Progenitor cell of endocrine pancreas (in vitro differentiated cells): Measurements from ENCODE around the gene FSTL4. TPM values are rescaled to one million over a fixed set of nuclear protein-coding genes. Genes with fewer than 3 reads are reported as not detected.
"Not testable (repeated sequence)": the region's sequence is repeated elsewhere in the genome, so short reads cannot be mapped to it uniquely, and the experiment has no call there.

ENCODE experiments used
- DNase-seq: peaks from one replicate; pipeline ENCODE4 v3.0.0; 2021; ENCODE audit warnings: low spot score; ENCODE audit not compliant: unreplicated experiment
- H3K27ac Mint-ChIP-seq: 2 replicates; pipeline ENCODE4 v1.8.0; 2021; ENCODE audit warnings: mild to moderate bottlenecking, moderate library complexity, mixed read lengths
- H3K27me3 Mint-ChIP-seq: 2 replicates; pipeline ENCODE4 v1.8.0; 2021; ENCODE audit warnings: mixed read lengths
- H3K36me3 Mint-ChIP-seq: 2 replicates; pipeline ENCODE4 v1.8.0; 2022; ENCODE audit warnings: mixed read lengths; ENCODE audit not compliant: insufficient read depth
- H3K4me1 Mint-ChIP-seq: 2 replicates; pipeline ENCODE4 v1.8.0; 2021; ENCODE audit warnings: low read depth, mixed read lengths
- H3K4me3 Mint-ChIP-seq: 2 replicates; pipeline ENCODE4 v1.8.0; 2021; ENCODE audit warnings: low read depth, mild to moderate bottlenecking, moderate library complexity, mixed read lengths
- H3K9me3 Mint-ChIP-seq: 2 replicates; pipeline ENCODE4 v1.8.0; 2021; ENCODE audit warnings: low read depth, mixed read lengths
- CTCF ChIP-seq: fragments of 200-600 bp; sonication (generic); IDR thresholded peaks from one replicate; pipeline ENCODE4 v1.5.0; 2021; ENCODE audit warnings: antibody characterized with exemption, mild to moderate bottlenecking; ENCODE audit not compliant: unreplicated experiment
- total RNA-seq: library from RNA; stranded (reverse); gene quantifications from 2 replicates; pipeline ENCODE4 v1.2.1, GENCODE V29; 2021

FSTL4 gene
- total RNA-seq, 1 donor from 2014 or later: 2.4 TPM

- no peak for TF ChIP-seq CTCF
- Mint-ChIP-seq H3K36me3 (no peaks in the 10 kb centered on the region), H3K9me3 (no peaks in the 10 kb centered on the region), H3K27me3 (peaks cover 4% of the 10 kb centered on the region), H3K4me1 (no peaks in the 10 kb centered on the region), H3K27ac (no peak overlapping the region), H3K4me3 (no peak overlapping the region)
- DNase-seq: no peak
Measured at GRCh38 chr5:133546500-133546899, 65.8 kb downstream of the FSTL4 start.

GRCh38 chr5:133544346-133544745 lies 68.0 kb downstream of the FSTL4 start:
- H3K4me3 Mint-ChIP-seq: no peak overlapping the region
- no peaks in the 10 kb centered on the region for H3K9me3 Mint-ChIP-seq
- no peaks in the 10 kb centered on the region for H3K4me1 Mint-ChIP-seq
- no peak for TF ChIP-seq CTCF
- no peaks in the 10 kb centered on the region for H3K36me3 Mint-ChIP-seq
- H3K27ac Mint-ChIP-seq: no peak overlapping the region
- peaks cover 4% of the 10 kb centered on the region for H3K27me3 Mint-ChIP-seq
- DNase-seq: no peak

- no peak overlapping the region for H3K27ac Mint-ChIP-seq
- no peaks in the 10 kb centered on the region for H3K4me1 Mint-ChIP-seq
- no peaks in the 10 kb centered on the region for H3K36me3 Mint-ChIP-seq
- H3K27me3 Mint-ChIP-seq: peaks cover 6% of the 10 kb centered on the region
- H3K4me3 Mint-ChIP-seq: no peak overlapping the region
- H3K9me3 Mint-ChIP-seq: no peaks in the 10 kb centered on the region
- no peak for DNase-seq
- no peak for TF ChIP-seq CTCF
Measured at GRCh38 chr5:133539818-133540217, 72.5 kb downstream of the FSTL4 start.

GRCh38 chr5:133538718-133539117 lies 73.6 kb downstream of the FSTL4 start:
- no peak for DNase-seq
- H3K36me3 Mint-ChIP-seq: no peaks in the 10 kb centered on the region
- H3K4me3 Mint-ChIP-seq: no peak overlapping the region
- H3K9me3 Mint-ChIP-seq: no peaks in the 10 kb centered on the region
- no peaks in the 10 kb centered on the region for H3K4me1 Mint-ChIP-seq
- no peak for TF ChIP-seq CTCF
- no peak overlapping the region for H3K27ac Mint-ChIP-seq
- peaks cover 6% of the 10 kb centered on the region for H3K27me3 Mint-ChIP-seq

GRCh38 chr5:133535241-133535929 lies 77.0 kb downstream of the FSTL4 start:
- H3K4me3 Mint-ChIP-seq, H3K9me3 Mint-ChIP-seq, H3K27me3 Mint-ChIP-seq, H3K4me1 Mint-ChIP-seq, H3K36me3 Mint-ChIP-seq, DNase-seq, H3K27ac Mint-ChIP-seq: not testable (repeated sequence)

GRCh38 chr5:133534566-133534965 lies 77.8 kb downstream of the FSTL4 start:
- no peak overlapping the region for H3K4me3 Mint-ChIP-seq
- no peaks in the 10 kb centered on the region for H3K36me3 Mint-ChIP-seq
- no peaks in the 10 kb centered on the region for H3K9me3 Mint-ChIP-seq
- no peak overlapping the region for H3K27ac Mint-ChIP-seq
- peaks cover 9% of the 10 kb centered on the region for H3K27me3 Mint-ChIP-seq
- TF ChIP-seq CTCF: no peak
- H3K4me1 Mint-ChIP-seq: no peaks in the 10 kb centered on the region
- DNase-seq: no peak
